Lower lobe of right lung (tissue), 2 donors: ENCODE measurements around the gene TMPRSS2. TPM values are rescaled to one million over a fixed set of nuclear protein-coding genes. Genes with fewer than 3 reads are reported as not detected.

Source experiments
- ATAC-seq, 2 donors: fragments of 200-7000 bp; cut with Tn5 transposase; one replicate each; pipeline ENCODE4 v1.9.1; 2020 to 2022; ENCODE audit warnings: mild to moderate bottlenecking in 2 of 2, moderate library complexity in 2 of 2
- DNase-seq: peaks from one replicate; pipeline ENCODE4 v3.0.0-alpha.2; 2020
- H3K27ac ChIP-seq: fragments of 200-600 bp; one replicate; pipeline ENCODE4 v1.8.0; 2022
- H3K27me3 ChIP-seq: fragments of 200-600 bp; one replicate; pipeline ENCODE4 v1.8.0; 2022; ENCODE audit warnings: low read depth
- H3K36me3 ChIP-seq: fragments of 200-600 bp; one replicate; pipeline ENCODE4 v1.8.0; 2022; ENCODE audit warnings: mild to moderate bottlenecking
- H3K4me1 ChIP-seq: fragments of 200-600 bp; one replicate; pipeline ENCODE4 v1.8.0; 2022
- H3K4me3 ChIP-seq: fragments of 200-600 bp; one replicate; pipeline ENCODE4 v1.8.0; 2022; ENCODE audit warnings: mild to moderate bottlenecking
- H3K9me3 ChIP-seq: fragments of 200-600 bp; one replicate; pipeline ENCODE4 v1.8.0; 2022
- intact Hi-C: fragments of 100-400 bp; cut with DNase I; formaldehyde crosslinking; loops from one replicate; pipeline ENCODE4 v1.11.0; 2022
- total RNA-seq: library from RNA; stranded (reverse); fragmentation: NEBNext Ultra II Directional; extraction: Animal tissue kit (Norgen Biotek cat#: 25700); gene quantifications from one replicate; pipeline ENCODE4 v1.2.1, GENCODE V29; 2021
- TF ChIP-seq, protein P1 (sequence below): fragments of 200-600 bp; IDR thresholded peaks from one replicate; pipeline ENCODE4 v1.8.0; 2022; ENCODE audit warnings: antibody characterized with exemption, mild to moderate bottlenecking
- donor health status: DM: no; HTN: yes; CAD: no; lungs with severe emphysema.

The TMPRSS2 gene
- total RNA-seq, 1 donor from 2014 or later: 87.7 TPM

DNA sequence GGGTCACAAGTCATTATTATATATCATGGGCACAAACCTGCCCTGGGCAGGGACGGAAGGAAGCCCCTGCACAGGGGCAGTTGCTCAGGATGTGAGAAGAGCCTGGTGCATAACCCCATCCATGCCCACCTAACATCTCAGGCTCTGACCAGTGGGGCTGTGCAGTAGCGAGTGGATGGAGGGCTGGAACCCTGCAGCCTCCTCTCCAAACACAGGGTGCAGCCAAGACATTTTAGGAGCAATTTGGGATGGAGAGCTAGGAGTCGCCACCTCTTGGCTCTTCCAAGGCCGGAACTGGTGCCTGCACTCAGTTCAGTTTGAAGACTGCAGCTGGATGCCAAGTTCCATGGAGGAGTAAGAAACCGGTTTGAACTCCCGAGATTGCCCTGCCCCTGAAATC lies 79.1 kb downstream of the TMPRSS2 start:
- Histone ChIP-seq H3K27ac (no peak overlapping the region), H3K27me3 (no peaks in the 10 kb centered on the region), H3K4me1 (peaks cover 19% of the 10 kb centered on the region), H3K36me3 (peaks cover 59% of the 10 kb centered on the region), H3K4me3 (no peak overlapping the region), H3K9me3 (no peaks in the 10 kb centered on the region)
- intact Hi-C loops: no loop called here
- ATAC-seq (no peak), DNase-seq (no peak)
- TF ChIP-seq, protein P1, sequence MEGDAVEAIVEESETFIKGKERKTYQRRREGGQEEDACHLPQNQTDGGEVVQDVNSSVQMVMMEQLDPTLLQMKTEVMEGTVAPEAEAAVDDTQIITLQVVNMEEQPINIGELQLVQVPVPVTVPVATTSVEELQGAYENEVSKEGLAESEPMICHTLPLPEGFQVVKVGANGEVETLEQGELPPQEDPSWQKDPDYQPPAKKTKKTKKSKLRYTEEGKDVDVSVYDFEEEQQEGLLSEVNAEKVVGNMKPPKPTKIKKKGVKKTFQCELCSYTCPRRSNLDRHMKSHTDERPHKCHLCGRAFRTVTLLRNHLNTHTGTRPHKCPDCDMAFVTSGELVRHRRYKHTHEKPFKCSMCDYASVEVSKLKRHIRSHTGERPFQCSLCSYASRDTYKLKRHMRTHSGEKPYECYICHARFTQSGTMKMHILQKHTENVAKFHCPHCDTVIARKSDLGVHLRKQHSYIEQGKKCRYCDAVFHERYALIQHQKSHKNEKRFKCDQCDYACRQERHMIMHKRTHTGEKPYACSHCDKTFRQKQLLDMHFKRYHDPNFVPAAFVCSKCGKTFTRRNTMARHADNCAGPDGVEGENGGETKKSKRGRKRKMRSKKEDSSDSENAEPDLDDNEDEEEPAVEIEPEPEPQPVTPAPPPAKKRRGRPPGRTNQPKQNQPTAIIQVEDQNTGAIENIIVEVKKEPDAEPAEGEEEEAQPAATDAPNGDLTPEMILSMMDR: no peak

DNA sequence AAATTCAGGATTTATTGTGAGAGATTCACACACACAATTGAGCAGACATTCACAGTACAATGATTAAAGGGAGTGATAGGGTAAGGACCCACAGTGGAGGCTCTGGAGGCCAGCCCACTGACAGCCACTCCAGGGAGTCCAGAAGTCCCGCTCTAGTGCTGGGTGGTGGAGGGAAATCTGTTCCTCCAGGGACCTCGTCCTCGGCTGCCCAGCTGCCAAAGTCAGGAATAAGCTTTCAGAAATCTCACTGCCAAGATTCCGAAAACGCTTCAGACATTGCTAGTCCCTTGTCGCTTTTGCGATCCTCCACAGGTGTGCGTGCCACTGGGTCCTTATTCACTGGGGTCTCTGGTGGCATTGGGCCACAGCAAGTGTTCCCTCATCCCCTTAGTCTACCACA lies 79.6 kb downstream of the TMPRSS2 start:
- peaks cover 53% of the 10 kb centered on the region for H3K36me3 ChIP-seq
- intact Hi-C loops: no loop called here

DNA sequence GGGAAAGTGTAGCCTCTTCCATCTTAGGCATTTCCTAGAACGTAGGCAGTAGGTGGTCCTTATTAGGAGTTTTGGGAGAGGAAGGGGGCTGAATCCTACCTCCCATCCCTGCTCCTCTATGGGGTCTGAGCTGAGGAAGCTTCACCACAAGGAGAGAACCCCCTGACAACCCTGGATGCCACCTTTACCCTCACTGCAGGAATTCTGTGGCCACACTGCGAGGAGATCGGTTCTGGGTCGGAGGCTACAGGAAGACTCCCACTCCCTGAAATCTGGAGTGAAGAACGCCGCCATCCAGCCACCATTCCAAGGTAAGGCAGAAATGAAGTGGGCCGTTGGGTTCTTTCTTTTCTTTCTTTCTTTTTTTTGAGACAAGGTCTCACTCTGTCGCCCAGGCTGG lies 80.4 kb downstream of the TMPRSS2 start:
- ATAC-seq (no peak), DNase-seq (no peak)
- Histone ChIP-seq H3K36me3 (peaks cover 46% of the 10 kb centered on the region), H3K27me3 (no peaks in the 10 kb centered on the region), H3K9me3 (no peaks in the 10 kb centered on the region), H3K27ac (no peak overlapping the region), H3K4me3 (peak overlapping the region; percentile 81), H3K4me1 (peaks cover 30% of the 10 kb centered on the region)
- intact Hi-C loops: no loop called here
- TF ChIP-seq, protein P1: no peak

More for the DNA sequence above, 79.6 kb downstream of the TMPRSS2 start:
- H3K4me1 ChIP-seq: peaks cover 24% of the 10 kb centered on the region
- H3K9me3 ChIP-seq: no peaks in the 10 kb centered on the region
- no peak for ATAC-seq
- no peaks in the 10 kb centered on the region for H3K27me3 ChIP-seq
- TF ChIP-seq, protein P1: no peak
- no peak overlapping the region for H3K4me3 ChIP-seq
- DNase-seq: no peak
- H3K27ac ChIP-seq: no peak overlapping the region

DNA sequence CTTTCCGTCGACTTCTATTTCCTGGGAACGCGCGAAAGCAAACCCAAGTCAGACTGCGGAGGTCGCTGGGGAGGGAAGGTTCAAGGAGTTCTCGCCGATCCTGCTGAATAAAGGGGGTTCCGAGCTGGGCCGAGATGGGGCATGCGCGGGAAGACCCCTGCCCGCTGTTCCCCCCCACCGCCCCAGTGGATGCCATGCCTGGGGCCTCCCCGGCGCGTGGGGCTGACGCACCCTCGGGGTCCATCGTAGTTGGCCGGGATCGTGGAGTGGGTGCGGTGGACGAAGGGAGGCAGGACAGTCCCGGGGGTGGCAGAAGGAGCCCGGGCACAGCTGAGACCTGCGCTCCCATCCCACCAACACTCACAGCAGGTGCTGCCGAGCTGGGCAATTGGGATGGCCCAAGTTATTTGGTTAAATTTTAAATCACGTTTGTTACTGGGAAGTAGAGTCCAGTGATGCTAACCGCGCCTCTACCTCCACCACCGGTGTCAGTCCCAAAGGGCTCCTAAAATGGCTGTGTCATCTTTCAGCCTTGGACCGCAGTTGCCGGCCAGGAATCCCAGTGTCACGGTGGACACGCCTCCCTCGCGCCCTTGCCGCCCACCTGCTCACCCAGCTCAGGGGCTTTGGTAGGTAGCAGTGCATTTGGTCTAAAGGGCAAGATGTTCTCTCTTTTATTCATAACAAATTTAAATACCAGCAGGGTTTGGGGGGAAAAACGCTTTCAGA lies 81.1 kb downstream of the TMPRSS2 start:
- ATAC-seq: peak; percentile 46 to 68
- no peaks in the 10 kb centered on the region for H3K9me3 ChIP-seq
- peaks cover 30% of the 10 kb centered on the region for H3K4me1 ChIP-seq
- TF ChIP-seq, protein P1: no peak
- no peaks in the 10 kb centered on the region for H3K27me3 ChIP-seq
- intact Hi-C loops: no loop called here
- no peak for DNase-seq
- H3K27ac ChIP-seq: peak overlapping the region; percentile 89
- H3K36me3 ChIP-seq: peaks cover 39% of the 10 kb centered on the region
- peak overlapping the region; percentile 81 for H3K4me3 ChIP-seq

DNA sequence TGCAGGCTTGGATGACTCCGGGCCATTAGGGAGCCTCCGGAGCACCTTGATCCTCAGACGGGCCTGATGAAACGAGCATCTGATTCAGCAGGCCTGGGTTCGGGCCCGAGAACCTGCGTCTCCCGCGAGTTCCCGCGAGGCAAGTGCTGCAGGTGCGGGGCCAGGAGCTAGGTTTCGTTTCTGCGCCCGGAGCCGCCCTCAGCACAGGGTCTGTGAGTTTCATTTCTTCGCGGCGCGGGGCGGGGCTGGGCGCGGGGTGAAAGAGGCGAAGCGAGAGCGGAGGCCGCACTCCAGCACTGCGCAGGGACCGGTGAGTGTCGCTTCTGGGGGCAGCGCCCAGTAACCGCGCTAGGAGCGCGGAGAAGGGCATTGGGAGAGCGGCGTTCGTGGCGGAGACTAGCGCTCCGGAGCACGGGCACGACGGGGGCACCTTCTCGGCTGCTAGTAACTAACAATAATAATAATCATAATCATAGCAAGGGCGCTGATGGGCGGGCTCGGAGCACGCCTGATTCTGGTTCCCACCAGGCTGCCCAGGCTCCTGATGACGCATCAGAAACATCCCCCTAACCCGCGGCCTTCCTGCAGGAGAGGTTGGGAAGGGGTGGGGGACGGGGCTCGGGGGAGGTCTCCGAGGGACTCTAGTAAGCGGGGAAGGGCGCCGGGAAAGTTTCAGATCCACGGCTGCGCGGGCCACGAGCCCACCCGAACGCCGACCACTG lies 81.8 kb downstream of the TMPRSS2 start, which contains the start of gene MX1:
TSS of gene MX1 (plus strand) at position 286 of the 722 bp plus-strand sequence. CDS start 5,832 bp downstream, outside the sequence.
- Histone ChIP-seq H3K4me3 (peak within 1 kb of the TSS; percentile 81), H3K4me1 (peaks cover 36% of the 10 kb centered on the region), H3K36me3 (peaks cover 31% of the 10 kb centered on the region), H3K27me3 (no peaks in the 10 kb centered on the region), H3K9me3 (no peaks in the 10 kb centered on the region), H3K27ac (peak within 1 kb of the TSS; percentile 89)
- intact Hi-C loops: no loop called here
- ATAC-seq: peak; percentile 96
- TF ChIP-seq, protein P1: no peak
- peak; percentile 94 for DNase-seq
